HEK293 (cell line): Measurements from ENCODE around the gene CPNE4.

Experiments used
- CTCF ChIP-seq: fragments of 450-650 bp; formaldehyde crosslinking; IDR thresholded peaks from 2 replicates; pipeline ENCODE4 v1.5.1; 2016; ENCODE audit warnings: missing biosample characterization, missing genetic modification characterization
- PATZ1 ChIP-seq: fragments of 450-650 bp; formaldehyde crosslinking; IDR thresholded peaks from 2 replicates; pipeline ENCODE4 v1.5.1; 2016; ENCODE audit warnings: missing biosample characterization, missing genetic modification characterization
- PRDM1 ChIP-seq: fragments of 450-650 bp; formaldehyde crosslinking; IDR thresholded peaks from 2 replicates; pipeline ENCODE4; 2016; ENCODE audit warnings: missing biosample characterization, missing genetic modification characterization
- TRIM28 ChIP-seq: IDR thresholded peaks from 2 replicates; pipeline ENCODE4 v1.6.1; 2011; ENCODE audit warnings: low read length, control low read depth, borderline replicate concordance
- YY1 ChIP-seq: fragments of 450-650 bp; formaldehyde crosslinking; IDR thresholded peaks from 2 replicates; pipeline ENCODE4 v1.5.1; 2018; ENCODE audit warnings: missing biosample characterization, missing genetic modification characterization
- ZNF155 ChIP-seq: fragments of 450-650 bp; formaldehyde crosslinking; IDR thresholded peaks from 2 replicates; pipeline ENCODE4 v1.5.1; 2016; ENCODE audit warnings: missing biosample characterization, missing genetic modification characterization
- ZNF184 ChIP-seq: fragments of 450-650 bp; IDR thresholded peaks from 2 replicates; pipeline ENCODE4 v1.5.1; 2018; ENCODE audit warnings: missing biosample characterization, mild to moderate bottlenecking, missing genetic modification characterization
- ZNF623 ChIP-seq: fragments of 450-650 bp; formaldehyde crosslinking; IDR thresholded peaks from 2 replicates; pipeline ENCODE4 v1.5.1; 2016; ENCODE audit warnings: missing biosample characterization, missing genetic modification characterization
- TF ChIP-seq, protein P1 (sequence below): fragments of 450-650 bp; formaldehyde crosslinking; optimal IDR thresholded peaks from 2 replicates; pipeline ENCODE3; 2016; ENCODE audit warnings: missing biosample characterization, mild to moderate bottlenecking, missing genetic modification characterization
- TF ChIP-seq, protein P2 (sequence below): fragments of 450-650 bp; formaldehyde crosslinking; IDR thresholded peaks from 2 replicates; pipeline ENCODE4 v1.5.1; 2016; ENCODE audit warnings: missing biosample characterization, missing genetic modification characterization, low read depth
- TF ChIP-seq, protein P3 (sequence below): fragments of 450-650 bp; formaldehyde crosslinking; IDR thresholded peaks from 2 replicates; pipeline ENCODE4 v1.5.0; 2017; ENCODE audit warnings: missing biosample characterization, missing genetic modification characterization, borderline replicate concordance

DNA sequence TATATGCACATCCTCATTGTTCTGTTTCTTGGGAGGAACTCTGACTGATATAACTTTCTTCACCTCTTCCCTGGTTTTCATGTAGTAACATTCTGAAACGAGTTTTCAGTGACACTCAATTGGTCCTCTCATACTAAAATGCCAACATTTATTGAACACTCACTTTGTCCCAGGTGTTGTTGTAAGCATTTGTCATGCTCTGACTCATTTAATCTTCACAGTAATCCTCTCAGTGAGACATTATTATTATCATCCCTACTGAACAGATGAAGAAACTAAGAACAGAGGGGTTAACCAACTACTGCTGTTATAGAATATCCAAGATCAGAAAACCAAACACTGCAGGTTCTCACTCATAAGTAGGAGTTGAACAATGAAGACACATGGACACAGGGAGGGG, 437.9 kb downstream of the CPNE4 start:
- TF ChIP-seq, protein P1, sequence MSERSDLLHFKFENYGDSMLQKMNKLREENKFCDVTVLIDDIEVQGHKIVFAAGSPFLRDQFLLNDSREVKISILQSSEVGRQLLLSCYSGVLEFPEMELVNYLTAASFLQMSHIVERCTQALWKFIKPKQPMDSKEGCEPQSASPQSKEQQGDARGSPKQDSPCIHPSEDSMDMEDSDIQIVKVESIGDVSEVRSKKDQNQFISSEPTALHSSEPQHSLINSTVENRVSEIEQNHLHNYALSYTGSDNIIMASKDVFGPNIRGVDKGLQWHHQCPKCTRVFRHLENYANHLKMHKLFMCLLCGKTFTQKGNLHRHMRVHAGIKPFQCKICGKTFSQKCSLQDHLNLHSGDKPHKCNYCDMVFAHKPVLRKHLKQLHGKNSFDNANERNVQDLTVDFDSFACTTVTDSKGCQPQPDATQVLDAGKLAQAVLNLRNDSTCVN, result no peak
- TF ChIP-seq PRDM1 (no peak), ZNF155 (tag by site-specific recombination) (no peak), ZNF623 (tag by site-specific recombination) (no peak), TRIM28 (no peak), YY1 (tag by site-specific recombination) (no peak), ZNF184 (tag by site-specific recombination) (no peak), CTCF (tag by site-specific recombination) (no peak), PATZ1 (no peak)
- TF ChIP-seq, protein P2, sequence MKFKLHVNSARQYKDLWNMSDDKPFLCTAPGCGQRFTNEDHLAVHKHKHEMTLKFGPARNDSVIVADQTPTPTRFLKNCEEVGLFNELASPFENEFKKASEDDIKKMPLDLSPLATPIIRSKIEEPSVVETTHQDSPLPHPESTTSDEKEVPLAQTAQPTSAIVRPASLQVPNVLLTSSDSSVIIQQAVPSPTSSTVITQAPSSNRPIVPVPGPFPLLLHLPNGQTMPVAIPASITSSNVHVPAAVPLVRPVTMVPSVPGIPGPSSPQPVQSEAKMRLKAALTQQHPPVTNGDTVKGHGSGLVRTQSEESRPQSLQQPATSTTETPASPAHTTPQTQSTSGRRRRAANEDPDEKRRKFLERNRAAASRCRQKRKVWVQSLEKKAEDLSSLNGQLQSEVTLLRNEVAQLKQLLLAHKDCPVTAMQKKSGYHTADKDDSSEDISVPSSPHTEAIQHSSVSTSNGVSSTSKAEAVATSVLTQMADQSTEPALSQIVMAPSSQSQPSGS (tag by site-specific recombination), result no peak
- TF ChIP-seq, protein P3, sequence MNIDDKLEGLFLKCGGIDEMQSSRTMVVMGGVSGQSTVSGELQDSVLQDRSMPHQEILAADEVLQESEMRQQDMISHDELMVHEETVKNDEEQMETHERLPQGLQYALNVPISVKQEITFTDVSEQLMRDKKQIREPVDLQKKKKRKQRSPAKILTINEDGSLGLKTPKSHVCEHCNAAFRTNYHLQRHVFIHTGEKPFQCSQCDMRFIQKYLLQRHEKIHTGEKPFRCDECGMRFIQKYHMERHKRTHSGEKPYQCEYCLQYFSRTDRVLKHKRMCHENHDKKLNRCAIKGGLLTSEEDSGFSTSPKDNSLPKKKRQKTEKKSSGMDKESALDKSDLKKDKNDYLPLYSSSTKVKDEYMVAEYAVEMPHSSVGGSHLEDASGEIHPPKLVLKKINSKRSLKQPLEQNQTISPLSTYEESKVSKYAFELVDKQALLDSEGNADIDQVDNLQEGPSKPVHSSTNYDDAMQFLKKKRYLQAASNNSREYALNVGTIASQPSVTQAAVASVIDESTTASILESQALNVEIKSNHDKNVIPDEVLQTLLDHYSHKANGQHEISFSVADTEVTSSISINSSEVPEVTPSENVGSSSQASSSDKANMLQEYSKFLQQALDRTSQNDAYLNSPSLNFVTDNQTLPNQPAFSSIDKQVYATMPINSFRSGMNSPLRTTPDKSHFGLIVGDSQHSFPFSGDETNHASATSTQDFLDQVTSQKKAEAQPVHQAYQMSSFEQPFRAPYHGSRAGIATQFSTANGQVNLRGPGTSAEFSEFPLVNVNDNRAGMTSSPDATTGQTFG (tag by site-specific recombination), result no peak
